ENCODE results near the gene UNC5C.

Gene UNC5C

GRCh38 chr4:95129031-95129430 lies 419.7 kb downstream of the UNC5C start:
- DNase-seq (ENCODE audit: low spot score) = no peak

GRCh38 chr4:95124906-95125504 lies 423.8 kb downstream of the UNC5C start:
- peak; percentile 54 for DNase-seq (ENCODE audit: low spot score)

GRCh38 chr4:95122001-95122400 lies 426.8 kb downstream of the UNC5C start:
- DNase-seq (ENCODE audit: low spot score) = no peak

GRCh38 chr4:95120456-95120855 lies 428.3 kb downstream of the UNC5C start:
- no peak for DNase-seq (ENCODE audit: low spot score)

GRCh38 chr4:95118497-95118896 lies 430.3 kb downstream of the UNC5C start:
- no peak for DNase-seq (ENCODE audit: low spot score)

GRCh38 chr4:95114521-95114920 lies 434.3 kb downstream of the UNC5C start:
- DNase-seq (ENCODE audit: low spot score) = no peak

All from LoVo (cell line).